OCI-LY3 (cell line): ENCODE results near the gene TPRX2.

ENCODE experiments used
- H2AFZ ChIP-seq: fragments of 200-600, 300-600 bp; shearing (Covaris generic); 2 replicates; pipeline ENCODE4 v1.6.0; 2014; ENCODE audit warnings: antibody characterized with exemption, low read depth, low read length
- H3K27ac ChIP-seq: fragments of 200-600, 300-600 bp; sonication (generic); 2 replicates; pipeline ENCODE4 v1.5.1; 2014; ENCODE audit warnings: mild to moderate bottlenecking, low read length, moderate library complexity, mixed read lengths
- H3K27me3 ChIP-seq: fragments of 200-600, 300-600 bp; sonication (generic); 2 replicates; pipeline ENCODE4 v1.6.1; 2014; ENCODE audit warnings: low read depth, low read length, mixed read lengths
- H3K36me3 ChIP-seq: fragments of 200-600, 300-600 bp; sonication (generic); replicated peaks from 2 replicates; pipeline ENCODE3; 2014; ENCODE audit warnings: low read depth, low read length, mixed read lengths
- H3K4me1 ChIP-seq: fragments of 300-600, 200-600 bp; sonication (generic); 2 replicates; pipeline ENCODE4 v1.6.1; 2014; ENCODE audit warnings: low read length, mixed read lengths
- H3K4me2 ChIP-seq: fragments of 200-600, 300-600 bp; sonication (generic); 2 replicates; pipeline ENCODE4 v1.6.1; 2014; ENCODE audit warnings: low read length, mixed read lengths
- H3K4me3 ChIP-seq: fragments of 300-600, 200-600 bp; sonication (generic); 2 replicates; pipeline ENCODE4 v1.5.1; 2014; ENCODE audit warnings: antibody characterized with exemption, mild to moderate bottlenecking, low read length, moderate library complexity
- H3K79me2 ChIP-seq: fragments of 300-600, 200-600 bp; shearing (Covaris generic); 2 replicates; pipeline ENCODE4 v1.6.1; 2014; ENCODE audit warnings: mild to moderate bottlenecking, low read length, mixed read lengths
- H3K9ac ChIP-seq: fragments of 300-600, 200-600 bp; shearing (Covaris generic); 2 replicates; pipeline ENCODE4 v1.6.0; 2014; ENCODE audit warnings: mild to moderate bottlenecking, low read length, moderate library complexity
- H3K9me3 ChIP-seq: fragments of 200-600, 300-600 bp; shearing (Covaris generic); 2 replicates; pipeline ENCODE4 v1.6.1; 2014; ENCODE audit warnings: low read length, mixed read lengths; ENCODE audit not compliant: insufficient read depth
- H4K20me1 ChIP-seq: fragments of 200-600, 300-600 bp; sonication (generic); 2 replicates; pipeline ENCODE4 v1.6.1; 2016; ENCODE audit warnings: low read length, mixed read lengths; ENCODE audit not compliant: insufficient read depth
- EZH2phosphoT487 ChIP-seq: fragments of 200-600 bp; shearing (Covaris generic); IDR thresholded peaks from 2 replicates; pipeline ENCODE4 v1.6.1; 2018; ENCODE audit warnings: antibody characterized with exemption, mixed run types, low read depth
- TF ChIP-seq, protein P1 (sequence below): fragments of 200-600, 300-600 bp; sonication (generic); IDR thresholded peaks from 2 replicates; pipeline ENCODE4 v1.5.1; 2014; ENCODE audit warnings: antibody characterized with exemption, low read length, low read depth

The TPRX2 gene

DNA sequence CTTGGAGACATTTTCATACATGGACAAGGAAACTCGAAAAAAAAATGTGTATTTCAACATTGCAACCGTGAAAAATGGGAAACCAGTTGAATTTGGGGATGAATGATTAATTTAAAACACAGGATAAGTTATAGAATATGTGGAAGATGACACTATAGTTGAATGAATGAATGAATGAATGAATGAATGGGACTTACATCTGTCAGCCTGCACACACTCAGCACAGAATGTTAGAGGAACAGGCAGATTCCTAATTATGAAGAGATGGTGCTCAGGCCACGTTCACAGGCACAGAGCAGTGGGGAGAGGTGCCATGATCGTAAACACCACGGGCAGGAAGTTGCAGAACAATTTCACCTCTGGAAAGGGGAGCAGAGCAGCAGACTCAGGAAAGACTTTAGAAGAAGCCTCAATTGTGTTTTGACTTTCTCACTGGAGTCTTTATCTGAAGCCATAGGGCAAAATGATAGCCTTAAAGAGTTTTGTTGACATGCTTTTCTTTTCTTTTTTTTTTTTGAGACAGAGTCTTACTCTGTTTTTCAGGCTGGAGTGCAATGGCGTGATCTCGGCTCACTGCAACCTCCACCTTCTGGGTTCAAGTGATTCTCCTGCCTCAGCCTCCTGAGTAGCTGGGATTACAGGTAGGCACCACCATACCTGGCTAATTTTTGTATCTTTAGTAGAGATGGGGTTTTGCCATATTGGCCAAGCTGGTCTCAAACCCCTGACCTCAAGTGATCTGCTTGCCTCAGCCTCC, 32.0 kb downstream of the TPRX2 start:
- TF ChIP-seq, protein P1, sequence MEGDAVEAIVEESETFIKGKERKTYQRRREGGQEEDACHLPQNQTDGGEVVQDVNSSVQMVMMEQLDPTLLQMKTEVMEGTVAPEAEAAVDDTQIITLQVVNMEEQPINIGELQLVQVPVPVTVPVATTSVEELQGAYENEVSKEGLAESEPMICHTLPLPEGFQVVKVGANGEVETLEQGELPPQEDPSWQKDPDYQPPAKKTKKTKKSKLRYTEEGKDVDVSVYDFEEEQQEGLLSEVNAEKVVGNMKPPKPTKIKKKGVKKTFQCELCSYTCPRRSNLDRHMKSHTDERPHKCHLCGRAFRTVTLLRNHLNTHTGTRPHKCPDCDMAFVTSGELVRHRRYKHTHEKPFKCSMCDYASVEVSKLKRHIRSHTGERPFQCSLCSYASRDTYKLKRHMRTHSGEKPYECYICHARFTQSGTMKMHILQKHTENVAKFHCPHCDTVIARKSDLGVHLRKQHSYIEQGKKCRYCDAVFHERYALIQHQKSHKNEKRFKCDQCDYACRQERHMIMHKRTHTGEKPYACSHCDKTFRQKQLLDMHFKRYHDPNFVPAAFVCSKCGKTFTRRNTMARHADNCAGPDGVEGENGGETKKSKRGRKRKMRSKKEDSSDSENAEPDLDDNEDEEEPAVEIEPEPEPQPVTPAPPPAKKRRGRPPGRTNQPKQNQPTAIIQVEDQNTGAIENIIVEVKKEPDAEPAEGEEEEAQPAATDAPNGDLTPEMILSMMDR = no peak
- no peak for TF ChIP-seq EZH2phosphoT487
- H3K27ac ChIP-seq = no peak overlapping the region

DNA sequence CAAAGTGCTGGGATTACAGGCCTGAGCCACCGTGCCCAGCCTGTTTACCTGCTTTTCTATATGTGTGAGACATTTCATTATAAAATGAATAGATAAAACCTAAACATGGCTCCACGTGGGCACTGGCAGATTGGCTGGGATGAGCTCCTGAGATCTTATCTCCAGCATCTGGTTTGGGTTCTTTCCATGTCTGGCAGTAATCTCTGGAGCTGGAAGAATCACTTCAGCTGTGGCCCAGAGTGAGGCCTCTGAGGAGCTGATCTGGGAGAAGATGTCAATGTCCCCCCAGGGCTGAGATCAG, 32.5 kb downstream of the TPRX2 start:
- peaks cover 5% of the 10 kb centered on the region; the same call in 1 of the 2 replicates for H3K9me3 ChIP-seq

More for the DNA sequence above, 32.0 kb downstream of the TPRX2 start:
- H3K36me3 ChIP-seq = no peaks in the 10 kb centered on the region
- H4K20me1 ChIP-seq = no peaks in the 10 kb centered on the region
- H3K4me2 ChIP-seq = no peak overlapping the region
- H3K4me3 ChIP-seq = no peak overlapping the region
- H3K9ac ChIP-seq = no peak overlapping the region
- no peak overlapping the region for H2AFZ ChIP-seq
- H3K4me1 ChIP-seq = no peaks in the 10 kb centered on the region
- H3K27me3 ChIP-seq = peaks cover 3% of the 10 kb centered on the region
- peaks cover 5% of the 10 kb centered on the region; the same call in 1 of the 2 replicates for H3K9me3 ChIP-seq
- no peaks in the 10 kb centered on the region for H3K79me2 ChIP-seq

GRCh38 chr19:47891923-47892666, 33.1 kb downstream of the TPRX2 start:
- Histone ChIP-seq H3K27me3 (no peaks in the 10 kb centered on the region), H2AFZ (no peak overlapping the region), H3K9ac (no peak overlapping the region), H3K27ac (no peak overlapping the region), H3K4me3 (no peak overlapping the region), H3K79me2 (no peaks in the 10 kb centered on the region), H3K9me3 (peaks cover 5% of the 10 kb centered on the region; the same call in 1 of the 2 replicates), H3K4me1 (no peaks in the 10 kb centered on the region), H4K20me1 (no peaks in the 10 kb centered on the region), H3K4me2 (no peak overlapping the region), H3K36me3 (no peaks in the 10 kb centered on the region)
- no peak for TF ChIP-seq EZH2phosphoT487
- TF ChIP-seq, protein P1 = no peak

More for the DNA sequence above, 32.5 kb downstream of the TPRX2 start:
- no peak overlapping the region for H3K4me2 ChIP-seq
- no peak overlapping the region for H3K9ac ChIP-seq
- H3K36me3 ChIP-seq = no peaks in the 10 kb centered on the region
- no peak overlapping the region for H3K4me3 ChIP-seq
- no peaks in the 10 kb centered on the region for H3K4me1 ChIP-seq
- H2AFZ ChIP-seq = no peak overlapping the region
- no peak overlapping the region for H3K27ac ChIP-seq
- no peaks in the 10 kb centered on the region for H3K79me2 ChIP-seq
- H4K20me1 ChIP-seq = no peaks in the 10 kb centered on the region
- H3K27me3 ChIP-seq = no peaks in the 10 kb centered on the region
- no peak for TF ChIP-seq EZH2phosphoT487
- TF ChIP-seq, protein P1 = no peak

- no peak overlapping the region for H2AFZ ChIP-seq
- H3K4me1 ChIP-seq = no peaks in the 10 kb centered on the region
- H3K9me3 ChIP-seq = peaks cover 5% of the 10 kb centered on the region; the same call in 1 of the 2 replicates
- H3K27ac ChIP-seq = no peak overlapping the region
- H3K27me3 ChIP-seq = no peaks in the 10 kb centered on the region
- no peaks in the 10 kb centered on the region for H4K20me1 ChIP-seq
- no peak overlapping the region for H3K4me3 ChIP-seq
- TF ChIP-seq, protein P1 = no peak
- TF ChIP-seq EZH2phosphoT487 = no peak
- H3K4me2 ChIP-seq = no peak overlapping the region
- no peaks in the 10 kb centered on the region for H3K79me2 ChIP-seq
- no peaks in the 10 kb centered on the region for H3K36me3 ChIP-seq
- no peak overlapping the region for H3K9ac ChIP-seq
These were observed 36.2 kb downstream of the TPRX2 start for GRCh38 chr19:47895165-47895782.
